ENCODE data around the gene LRRC25.

LRRC25 gene

DNA sequence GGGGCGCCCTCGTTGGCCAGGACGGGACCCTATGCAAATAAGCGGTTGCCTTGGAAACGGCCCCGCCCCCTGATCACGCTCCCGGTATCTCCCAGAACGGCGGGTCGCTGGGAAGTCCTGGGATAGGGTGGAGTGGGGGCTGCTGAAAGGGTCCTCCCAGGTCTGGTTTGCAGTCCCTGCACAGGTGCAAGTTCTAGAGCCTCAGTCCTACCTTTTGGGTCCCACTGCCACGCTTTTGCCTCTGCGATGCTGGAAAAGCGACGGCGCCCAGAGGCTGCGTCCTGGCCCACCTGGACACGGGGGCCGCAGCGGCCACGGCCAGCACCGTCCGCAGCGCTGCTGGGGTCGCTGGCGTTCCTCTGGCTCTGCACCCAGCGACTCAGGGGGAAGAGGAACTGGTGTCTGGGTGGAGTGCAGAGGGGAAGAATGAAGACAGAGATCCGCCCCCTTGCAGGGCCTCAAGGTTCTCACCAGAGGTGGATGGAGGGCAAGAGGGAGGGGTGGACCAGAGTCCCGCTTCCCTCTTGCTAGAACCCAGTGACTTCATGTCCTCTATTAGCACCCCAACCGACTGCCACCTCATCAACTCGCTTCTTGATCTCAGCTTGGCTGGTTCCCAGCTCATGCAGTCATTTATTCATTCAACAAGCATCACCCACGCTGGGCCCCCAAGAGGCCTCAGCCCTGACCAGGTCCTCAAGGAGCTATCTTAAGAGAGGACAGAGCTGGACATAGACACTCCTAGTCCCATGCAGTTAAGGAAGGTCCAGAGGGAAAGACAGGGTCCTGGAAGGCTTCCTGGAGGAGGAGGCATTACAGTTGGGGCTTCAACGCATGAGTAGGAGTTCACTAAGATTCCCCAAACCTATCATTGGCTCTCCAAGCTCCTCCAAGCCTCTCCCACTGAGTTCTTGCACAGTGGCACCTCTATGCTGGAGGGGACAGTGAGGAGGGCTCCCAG is at the start of gene LRRC25:
LRRC25 (minus strand) TSS at position 381 of the 961 bp plus-strand sequence. CDS start 659 bp downstream, outside the sequence.
- no peak for DNase-seq

DNA sequence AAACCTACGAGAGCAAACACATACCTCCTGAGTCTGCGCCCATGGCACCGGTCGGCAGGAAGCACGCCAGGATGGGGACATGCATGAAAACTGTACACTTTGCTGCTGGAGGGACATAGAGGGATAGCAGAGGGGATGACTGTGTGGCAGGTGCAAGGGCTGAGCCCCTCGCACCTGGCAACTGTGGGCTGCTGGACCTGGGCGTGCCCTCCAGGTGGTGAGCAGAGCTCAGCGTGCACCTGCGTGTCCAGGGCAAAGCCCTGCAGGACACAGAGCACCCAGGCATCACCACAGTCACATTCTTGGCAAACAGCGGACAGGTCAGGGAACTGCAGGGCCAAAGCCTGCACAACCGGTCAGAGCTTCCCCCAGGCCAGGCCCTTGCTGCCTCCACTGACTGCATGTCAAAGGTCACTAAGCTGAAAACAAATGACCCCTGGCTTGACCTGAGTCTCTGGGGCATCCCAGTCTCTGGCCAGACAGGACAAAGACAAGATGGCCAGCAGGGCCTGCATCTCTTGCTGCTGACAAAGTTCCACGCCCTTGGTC is 49.5 kb upstream of the LRRC25 start:
- DNase-seq, result no peak

DNA sequence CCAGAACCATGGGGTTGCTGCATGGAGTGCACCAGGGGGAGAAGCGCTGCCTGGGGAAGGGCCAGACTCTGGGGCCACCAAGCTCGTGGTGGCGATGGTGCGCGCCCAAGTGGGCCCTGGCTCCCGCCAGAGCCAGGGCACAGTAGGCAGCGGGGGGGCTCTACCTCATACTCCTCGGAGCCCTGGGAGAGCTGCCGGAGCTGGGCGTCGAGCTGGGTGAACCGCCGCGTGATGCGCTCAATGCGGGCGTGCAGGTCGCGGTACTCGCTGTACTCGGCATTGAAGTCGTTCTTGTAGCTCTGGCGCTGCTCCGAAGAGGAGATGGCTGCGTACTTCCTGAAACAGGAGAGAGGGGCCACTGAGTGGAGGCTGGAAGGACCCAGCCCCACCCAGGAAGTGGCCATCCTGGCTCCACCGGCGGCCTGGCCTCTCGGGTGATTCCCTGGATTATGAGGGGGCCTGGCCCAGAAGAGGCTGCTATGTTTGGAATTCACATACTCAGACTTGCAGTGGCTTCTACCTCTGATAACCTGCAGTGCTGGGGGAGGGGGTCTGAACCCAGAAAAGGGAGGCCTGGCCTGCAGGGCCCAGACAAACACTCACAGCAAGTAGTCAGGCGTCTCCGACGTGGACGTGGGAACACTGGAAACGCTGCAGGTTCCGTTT is 48.9 kb upstream of the LRRC25 start:
- DNase-seq, result no peak

DNA sequence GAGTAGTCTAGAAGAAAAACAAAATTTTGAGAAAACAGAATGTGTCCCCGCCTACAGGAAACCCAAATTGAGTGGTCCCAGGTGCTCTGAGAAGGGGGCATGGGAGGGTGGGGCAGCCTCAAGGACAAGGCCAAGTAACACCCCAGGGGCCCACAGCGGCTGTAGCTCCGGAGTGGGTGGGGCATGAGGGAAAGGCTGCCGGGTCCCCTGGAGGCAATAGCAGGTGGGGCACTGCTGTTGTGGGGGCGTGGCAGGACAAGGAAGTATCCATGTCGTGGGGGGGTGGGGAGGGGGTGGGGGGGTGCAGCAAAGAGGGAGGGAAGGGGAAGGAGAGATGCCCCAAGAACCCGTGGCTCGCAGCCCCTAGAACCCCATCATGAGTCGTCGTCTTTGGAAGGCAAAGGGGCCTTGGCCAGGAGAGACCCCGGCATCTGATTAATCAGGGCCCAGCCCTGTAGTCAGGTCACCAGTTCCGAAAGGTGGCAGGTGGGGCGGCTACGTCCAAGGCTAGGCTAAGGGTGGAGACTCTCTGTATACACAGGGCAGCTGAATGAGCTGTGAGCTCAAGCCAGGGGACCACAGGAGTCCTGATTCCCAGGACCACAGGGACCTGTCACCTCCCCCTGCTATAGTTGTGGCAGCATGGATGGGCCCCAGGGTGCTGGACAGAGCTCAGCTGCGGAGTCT is 48.0 kb upstream of the LRRC25 start:
- no peak for DNase-seq

DNA sequence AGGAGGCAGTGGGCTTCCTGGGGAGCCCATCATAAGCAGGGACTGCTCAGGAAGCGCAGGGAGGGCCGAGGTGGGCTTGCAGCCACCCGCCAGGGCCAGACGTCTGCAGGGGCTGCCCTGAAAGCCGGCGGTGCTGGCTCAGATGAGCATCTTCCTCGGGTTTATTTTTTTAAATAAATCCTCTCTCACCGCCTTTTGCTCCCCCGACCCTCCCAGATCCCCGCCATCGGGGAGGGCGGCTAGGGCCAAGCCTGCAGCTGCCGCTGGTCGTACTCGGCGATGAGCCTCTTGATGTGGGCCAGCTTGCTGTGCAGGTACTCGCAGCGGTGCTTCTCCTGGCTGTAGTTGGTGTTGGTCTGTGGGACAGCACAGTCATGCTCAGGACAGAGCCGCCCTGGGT is 47.1 kb upstream of the LRRC25 start:
- DNase-seq, result no peak

DNA sequence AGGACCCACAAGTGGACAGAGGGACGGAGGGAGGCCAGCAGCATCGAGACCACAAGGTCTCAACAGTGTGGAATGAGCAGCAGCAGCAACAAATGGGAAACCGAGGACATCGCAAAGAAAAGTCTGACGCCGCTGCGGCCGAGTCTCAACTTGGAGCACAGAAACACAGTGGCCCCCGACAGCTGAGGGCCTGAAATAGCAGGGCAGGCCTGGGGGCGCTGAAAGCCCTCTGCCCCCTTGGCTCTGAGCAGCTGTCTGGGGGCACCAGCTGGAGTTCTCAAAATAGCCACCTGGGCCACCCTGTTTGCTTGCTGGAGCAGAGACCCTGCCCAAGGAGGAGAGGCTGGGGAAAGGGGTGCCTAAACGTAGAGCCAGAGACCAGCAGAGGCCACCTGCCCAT is 46.4 kb upstream of the LRRC25 start:
- DNase-seq, result no peak

DNA sequence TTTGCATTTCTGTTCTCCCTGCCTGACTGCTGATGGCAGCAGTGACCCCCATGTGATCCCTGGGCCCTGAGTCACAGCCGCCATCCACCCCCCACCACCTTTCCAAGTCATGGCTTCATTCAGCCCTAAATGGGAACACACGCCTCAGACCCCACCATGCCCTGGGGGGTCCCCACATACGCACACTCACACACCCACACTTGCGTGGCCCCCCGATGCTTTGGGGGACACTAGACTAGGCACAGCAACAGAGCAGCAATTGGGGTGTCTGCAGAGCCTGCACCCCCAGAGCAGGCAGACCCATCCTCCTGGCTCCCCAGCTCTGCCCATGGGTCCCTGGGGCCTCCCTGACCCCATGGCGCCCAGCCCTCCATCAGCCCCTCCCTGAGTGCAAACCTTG is 46.0 kb upstream of the LRRC25 start:
- no peak for DNase-seq

DNA sequence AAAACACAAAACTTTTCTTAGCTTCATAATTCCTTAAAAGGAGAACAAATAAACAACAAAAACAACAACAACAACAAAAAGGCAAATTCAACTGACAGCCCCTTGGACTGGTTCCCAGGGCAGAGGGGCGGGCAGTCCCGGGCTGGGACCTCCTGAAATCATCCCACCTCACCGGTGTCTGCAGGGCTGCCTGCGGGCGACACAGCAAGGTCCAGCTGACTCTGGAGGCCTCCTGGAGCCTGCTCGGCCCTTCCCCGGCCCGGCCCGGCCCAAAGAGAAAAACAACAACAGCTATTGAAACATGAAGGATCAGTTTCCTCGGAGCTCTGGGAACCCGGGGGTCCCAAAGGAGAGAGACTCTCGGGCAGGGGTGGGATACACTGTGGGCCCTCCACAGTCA is 45.5 kb upstream of the LRRC25 start:
- DNase-seq, result no peak

DNA sequence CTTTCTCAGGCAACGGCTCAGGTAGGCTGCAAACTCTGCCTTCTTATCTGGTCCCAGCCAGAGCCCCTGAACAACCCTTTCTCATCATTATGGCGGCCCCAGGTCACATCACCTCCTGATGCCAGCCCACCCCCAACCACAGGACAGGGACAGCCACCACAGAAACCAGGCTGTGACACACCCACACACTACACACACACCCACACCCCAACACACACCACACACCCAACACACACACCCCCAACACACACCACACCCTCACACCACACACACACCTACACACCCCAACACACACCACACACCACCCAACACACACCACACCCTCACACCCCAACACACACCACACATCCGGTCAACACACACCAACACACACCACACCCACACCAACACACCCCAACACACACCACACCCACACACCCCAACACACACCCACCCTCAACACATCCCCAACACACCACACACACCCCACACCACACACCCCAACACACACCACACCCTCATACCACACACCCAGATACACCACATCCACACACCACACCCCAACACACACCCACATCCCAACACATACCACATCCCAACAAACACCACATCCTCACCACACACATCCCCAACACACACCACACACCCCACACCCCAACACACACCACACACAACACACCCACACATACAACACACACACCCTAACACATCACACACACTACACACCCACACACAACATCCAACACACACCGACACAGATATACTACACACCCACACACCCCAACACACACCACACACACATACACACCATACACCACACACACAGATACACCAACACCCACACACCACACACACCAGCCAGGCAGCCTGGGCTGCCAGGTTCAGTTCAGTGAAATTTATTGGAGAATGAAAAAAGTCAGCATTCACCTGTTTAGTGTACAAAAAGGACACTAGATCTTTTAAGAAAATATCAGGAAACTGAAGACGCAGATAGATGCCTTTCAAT is 44.7 kb upstream of the LRRC25 start:
- no peak for DNase-seq

DNA sequence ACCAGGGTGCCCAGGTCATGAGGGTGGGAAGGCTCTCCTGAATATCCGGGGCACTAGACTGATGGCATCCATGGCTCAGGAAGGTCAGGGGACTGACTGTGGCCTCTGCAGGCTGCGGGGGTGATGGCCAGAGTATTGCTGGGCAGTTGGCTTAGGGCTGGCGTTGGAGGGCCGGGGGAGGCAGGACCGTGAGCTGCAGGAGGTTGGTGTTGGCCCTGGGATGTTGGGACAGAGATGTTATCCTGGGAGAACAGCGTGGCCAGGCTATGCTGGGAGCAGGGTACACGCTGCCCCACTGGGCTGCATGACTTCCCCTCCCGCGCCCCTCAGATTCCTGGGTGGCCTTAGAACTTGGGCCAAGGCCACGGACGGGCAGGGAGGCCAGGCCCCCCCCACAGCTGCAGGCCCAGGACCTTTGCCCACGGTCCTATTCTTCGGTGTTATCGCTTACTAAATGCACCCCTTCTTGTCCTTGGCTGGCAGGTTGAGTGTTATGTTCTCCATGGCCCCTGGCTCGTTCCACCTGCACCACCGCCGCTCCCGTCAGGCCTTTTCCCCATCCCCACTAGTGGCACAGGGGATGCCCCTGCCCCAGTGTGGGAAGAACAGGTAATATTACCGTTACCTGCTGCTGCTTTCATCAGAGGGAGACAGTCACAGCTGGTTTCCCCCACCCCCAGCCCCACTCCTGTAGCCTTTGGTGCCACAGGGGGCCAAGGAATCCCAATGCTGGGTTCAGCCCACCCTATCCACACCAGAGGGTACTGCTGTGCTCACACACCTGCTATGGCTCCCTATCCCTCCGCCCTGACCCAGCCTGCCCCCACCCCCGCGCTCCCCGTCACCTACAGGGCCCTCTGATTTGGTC is 43.7 kb upstream of the LRRC25 start:
- no peak for DNase-seq

DNA sequence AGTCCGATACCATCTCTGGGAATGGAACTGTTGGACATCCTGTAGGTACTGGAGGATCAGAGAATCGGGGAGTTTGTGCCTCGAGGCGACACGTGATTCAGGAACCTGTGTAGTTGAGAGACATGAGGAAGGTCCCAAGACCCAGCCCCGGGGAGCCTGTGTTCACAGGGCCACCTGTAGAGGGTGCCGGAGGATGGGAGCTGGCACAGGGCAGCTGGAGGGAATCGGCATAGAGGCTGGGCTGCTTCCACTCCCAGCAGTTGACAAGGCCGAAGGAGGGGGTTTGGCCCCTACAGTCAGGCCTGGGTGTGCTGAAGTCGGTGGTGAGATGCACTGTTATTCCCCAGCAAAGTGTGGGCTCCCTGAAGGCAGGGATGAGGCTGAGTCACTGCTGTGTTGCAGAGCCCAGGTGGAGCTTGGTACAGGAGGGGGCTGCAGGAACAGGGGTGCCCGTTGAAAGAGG is 43.0 kb upstream of the LRRC25 start:
- no peak for DNase-seq

DNA sequence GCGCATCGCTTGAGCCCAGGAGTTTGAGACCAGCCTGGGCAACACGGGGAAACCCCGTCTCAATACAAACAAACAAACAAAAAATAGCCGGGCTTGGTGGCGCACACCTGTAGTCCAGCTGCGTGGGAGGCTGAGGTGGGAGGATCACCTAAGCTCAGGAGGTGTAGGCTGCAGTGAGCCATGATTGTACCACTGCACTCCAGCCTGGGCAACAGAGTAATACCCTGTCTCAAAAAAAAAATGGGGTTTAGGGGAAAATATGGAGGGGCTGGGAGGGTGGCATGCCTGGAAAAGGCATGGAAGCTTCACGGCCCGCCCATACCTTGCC is 42.5 kb upstream of the LRRC25 start:
- DNase-seq, result no peak

DNA sequence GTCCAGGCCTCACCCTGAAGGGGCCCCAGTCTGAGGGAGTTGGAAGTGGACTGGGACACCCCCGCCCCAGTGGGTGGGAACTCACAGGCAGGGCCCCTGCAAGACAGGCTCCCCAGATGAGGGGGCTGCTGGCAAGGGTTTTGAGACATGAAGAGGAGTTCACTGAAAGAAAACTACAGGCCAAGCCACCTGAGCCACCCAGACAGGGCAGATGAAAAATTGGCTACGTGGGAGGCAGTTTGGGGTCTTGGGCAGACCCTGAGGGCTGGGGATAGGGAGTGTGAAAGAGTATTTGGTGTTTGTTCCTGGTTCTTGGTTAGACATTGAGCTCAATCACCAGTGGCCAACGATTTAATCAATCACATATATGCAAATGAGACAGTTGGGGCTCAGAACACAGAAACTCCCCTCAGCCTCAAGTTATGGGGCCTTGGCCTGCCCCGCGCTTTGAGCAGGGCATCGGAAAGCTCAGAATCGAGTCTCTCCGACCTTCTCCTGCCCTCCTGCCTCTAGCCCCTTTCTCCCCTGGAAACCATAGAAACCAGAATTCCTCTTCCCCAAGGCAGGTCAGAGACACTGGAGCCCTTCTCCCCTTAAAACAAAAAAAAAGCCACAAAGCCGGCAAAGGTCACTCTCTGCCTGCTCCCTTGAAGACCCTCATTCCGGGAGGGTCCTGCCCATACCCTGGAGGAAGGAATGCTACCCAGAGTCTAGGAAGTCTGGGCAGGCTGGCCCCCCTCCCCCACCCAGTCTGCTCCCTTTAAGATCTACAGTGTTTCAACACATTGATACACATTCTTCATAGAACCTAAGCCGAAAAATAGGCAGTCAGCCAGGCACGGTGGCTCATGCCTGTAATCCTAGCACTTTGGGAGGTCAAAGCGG is 41.8 kb upstream of the LRRC25 start:
- no peak for DNase-seq

DNA sequence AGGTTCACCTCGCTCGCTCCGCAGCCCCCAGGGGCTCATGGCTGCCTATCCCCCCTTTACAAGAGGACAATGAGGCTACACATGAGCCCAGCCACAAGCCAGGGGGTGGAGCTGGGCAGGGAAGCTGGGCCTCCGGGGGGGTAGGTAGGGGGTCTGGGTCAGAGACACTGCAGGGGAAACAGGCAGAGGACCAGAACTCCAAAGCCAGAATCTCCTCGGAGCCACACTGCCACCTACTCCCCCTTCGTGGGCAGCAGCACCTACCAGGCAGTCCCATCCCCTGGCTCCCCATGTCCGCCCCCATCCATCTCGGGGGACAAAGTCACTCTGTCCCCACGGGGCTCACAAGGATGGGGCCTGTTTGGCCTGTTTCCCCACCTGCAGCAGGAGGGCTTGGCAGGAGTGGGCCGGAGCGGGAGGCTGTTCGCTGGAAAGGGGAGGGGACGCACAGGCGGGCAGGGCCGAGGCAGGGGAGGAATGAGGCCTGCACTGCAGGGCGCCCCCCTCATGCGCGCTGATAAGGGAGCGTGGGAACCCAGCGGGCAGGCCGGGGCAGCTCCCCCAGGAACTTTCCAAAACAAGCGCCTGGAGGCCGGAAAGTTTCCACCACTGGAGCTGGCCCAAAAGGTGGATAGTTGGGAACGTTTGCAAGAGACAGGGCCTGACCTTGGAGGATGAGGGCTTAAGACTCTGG is 41.1 kb upstream of the LRRC25 start:
- DNase-seq, result no peak

DNA sequence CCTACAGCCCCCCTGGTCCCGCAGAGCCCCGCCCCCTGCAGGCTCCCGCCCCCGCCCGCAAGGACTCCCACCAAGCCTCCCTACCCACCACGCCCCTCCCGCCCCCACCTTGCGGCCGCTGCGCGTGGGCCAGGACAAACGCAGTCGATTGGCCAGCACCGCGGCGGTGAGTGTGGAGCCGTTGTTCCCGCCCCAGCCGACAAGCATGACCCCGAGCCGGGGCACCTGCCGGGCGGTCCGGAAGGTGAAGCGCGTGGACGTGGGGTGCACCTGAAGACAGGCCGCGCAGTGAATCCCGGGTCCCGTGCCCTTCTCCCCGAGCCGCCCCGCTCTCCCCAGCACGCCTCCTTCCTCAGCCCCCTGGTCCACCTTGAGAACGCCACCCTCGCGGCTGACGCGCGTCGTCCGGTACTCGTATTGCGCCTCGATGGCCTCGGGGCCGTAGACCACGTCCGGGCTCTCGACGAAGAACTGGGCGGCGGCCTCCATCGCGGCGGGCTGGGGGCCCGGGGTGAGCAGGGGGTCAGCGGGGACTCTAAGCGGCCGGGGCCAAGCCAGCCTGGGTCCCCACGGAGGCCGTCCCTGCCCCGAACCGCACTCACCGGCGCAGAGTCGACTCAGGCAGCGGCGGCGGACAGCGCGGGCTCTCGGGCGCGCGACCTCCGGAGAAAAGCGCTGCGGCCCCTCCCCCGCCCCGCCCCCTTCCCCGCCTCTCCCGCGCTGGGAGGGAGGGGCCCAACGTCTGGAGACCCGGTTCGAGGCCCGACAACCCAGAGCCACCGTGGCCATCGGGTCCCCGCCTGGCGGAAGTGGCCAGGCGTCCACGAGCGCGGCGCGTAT is 40.3 kb upstream of the LRRC25 start, which contains the start of gene ISYNA1:
ISYNA1 (minus strand) TSS at position 643 of the 840 bp plus-strand sequence; CDS start at position 489, 154 bp downstream.
- DNase-seq, result no peak

DNA sequence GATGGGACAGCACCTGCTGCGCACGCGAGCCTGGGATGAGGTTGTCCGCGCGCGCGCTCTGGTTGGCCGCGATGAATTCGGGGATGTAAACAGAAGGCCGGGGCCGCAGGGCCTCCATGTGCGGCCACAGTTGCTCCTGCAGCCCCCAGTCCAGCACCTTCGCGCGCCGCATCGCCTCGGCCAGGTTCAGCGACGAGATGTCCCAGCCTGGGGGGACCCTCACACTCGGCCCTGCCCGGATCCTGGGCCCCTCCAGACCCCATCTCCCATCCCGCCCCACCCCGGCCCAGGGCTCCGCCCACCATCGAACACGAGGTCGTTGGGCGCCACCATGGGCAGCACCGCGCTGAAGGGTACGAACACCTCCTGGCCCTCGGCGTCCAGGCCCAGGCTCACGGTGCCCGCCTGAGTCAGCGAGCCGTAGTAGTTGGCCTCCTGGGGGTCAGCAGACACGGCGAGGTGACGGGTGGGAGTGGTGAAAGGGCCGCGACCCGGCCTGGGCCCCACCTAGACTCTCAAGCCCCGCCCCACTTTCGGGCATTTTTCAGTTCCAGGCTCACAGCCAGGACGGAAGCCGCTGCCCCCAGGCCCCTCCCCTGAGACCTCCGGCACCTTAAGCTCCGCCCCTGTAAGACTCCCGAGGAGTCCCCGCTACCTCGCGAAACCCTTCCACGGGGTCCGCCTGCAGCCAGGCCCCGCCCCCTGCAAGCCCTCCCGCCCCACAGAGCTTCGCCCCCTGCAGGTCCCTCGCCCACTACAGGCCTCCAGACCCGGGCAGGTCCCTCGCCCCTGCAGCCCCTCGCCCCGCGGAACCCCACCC is 39.5 kb upstream of the LRRC25 start:
- peak; percentile 71 for DNase-seq
